Gastroesophageal sphincter (tissue), 3 donors: Measurements from ENCODE around the gene ADM5.

Source experiments
- EP300 ChIP-seq: sonication (generic); formaldehyde crosslinking; IDR thresholded peaks from one replicate; pipeline ENCODE4 v1.6.1; 2017; ENCODE audit warnings: antibody characterized with exemption, mild to moderate bottlenecking
- POLR2A ChIP-seq, 2 donors: fragments of 450-650 bp; IDR thresholded peaks; one replicate each; pipeline ENCODE4 v1.6.1; 2017; ENCODE audit warnings: antibody characterized with exemption in 2 of 2, mild to moderate bottlenecking in 2 of 2, moderate library complexity in 1 of 2
- POLR2AphosphoS5 ChIP-seq: sonication (generic); formaldehyde crosslinking; IDR thresholded peaks from one replicate; pipeline ENCODE4 v1.6.1; 2017; ENCODE audit warnings: antibody characterized with exemption
- TF ChIP-seq, protein P1 (sequence below), 4 experiments: fragments of 200-600 bp in 2 of 4; fragments of 450-650 bp in 2 of 4; sonication (generic) in 1 of 4; IDR thresholded peaks; one replicate each; pipeline ENCODE4 v1.5.1; 2017 to 2019; ENCODE audit warnings: antibody characterized with exemption in 4 of 4, mild to moderate bottlenecking in 2 of 4, moderate library complexity in 2 of 4

DNA sequence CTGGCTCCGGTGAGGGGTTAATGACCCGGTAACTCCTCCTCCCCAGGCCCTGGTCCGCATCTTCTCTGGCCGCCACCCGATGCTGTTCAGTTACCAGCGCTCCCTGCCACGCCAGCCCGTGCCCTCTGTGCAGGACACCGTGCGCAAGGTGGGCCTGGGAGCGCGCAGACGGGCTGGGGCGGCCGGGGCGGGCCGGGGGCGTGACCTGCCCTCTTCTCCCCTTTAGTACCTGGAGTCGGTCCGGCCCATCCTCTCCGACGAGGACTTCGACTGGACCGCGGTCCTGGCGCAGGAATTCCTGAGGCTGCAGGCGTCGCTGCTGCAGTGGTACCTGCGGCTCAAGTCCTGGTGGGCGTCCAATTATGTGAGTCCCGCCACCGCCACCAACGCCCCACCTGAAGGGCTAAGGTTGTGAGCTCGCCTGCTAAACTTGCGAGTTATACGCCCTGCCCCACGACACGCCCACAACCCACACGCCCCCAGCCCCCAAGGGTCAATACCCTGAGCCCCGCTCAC is 11.9 kb downstream of the ADM5 start:
- TF ChIP-seq, protein P1, sequence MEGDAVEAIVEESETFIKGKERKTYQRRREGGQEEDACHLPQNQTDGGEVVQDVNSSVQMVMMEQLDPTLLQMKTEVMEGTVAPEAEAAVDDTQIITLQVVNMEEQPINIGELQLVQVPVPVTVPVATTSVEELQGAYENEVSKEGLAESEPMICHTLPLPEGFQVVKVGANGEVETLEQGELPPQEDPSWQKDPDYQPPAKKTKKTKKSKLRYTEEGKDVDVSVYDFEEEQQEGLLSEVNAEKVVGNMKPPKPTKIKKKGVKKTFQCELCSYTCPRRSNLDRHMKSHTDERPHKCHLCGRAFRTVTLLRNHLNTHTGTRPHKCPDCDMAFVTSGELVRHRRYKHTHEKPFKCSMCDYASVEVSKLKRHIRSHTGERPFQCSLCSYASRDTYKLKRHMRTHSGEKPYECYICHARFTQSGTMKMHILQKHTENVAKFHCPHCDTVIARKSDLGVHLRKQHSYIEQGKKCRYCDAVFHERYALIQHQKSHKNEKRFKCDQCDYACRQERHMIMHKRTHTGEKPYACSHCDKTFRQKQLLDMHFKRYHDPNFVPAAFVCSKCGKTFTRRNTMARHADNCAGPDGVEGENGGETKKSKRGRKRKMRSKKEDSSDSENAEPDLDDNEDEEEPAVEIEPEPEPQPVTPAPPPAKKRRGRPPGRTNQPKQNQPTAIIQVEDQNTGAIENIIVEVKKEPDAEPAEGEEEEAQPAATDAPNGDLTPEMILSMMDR (IDR thresholded peaks at IDR 0.05), result no peak
- TF ChIP-seq EP300 (no peak), POLR2A (IDR thresholded peaks at IDR 0.05) (no peak), POLR2AphosphoS5 (no peak)
